ENCODE data around the gene RBSN. TPM values are rescaled to one million over a fixed set of nuclear protein-coding genes. Genes with fewer than 3 reads are reported as not detected.
A peak's percentile ranks its signal among the peaks of the same experiment; 100 is the strongest.

The RBSN gene
- total RNA-seq, 2 experiments from 2014 or later: 13.5 to 15.0 TPM

DNA sequence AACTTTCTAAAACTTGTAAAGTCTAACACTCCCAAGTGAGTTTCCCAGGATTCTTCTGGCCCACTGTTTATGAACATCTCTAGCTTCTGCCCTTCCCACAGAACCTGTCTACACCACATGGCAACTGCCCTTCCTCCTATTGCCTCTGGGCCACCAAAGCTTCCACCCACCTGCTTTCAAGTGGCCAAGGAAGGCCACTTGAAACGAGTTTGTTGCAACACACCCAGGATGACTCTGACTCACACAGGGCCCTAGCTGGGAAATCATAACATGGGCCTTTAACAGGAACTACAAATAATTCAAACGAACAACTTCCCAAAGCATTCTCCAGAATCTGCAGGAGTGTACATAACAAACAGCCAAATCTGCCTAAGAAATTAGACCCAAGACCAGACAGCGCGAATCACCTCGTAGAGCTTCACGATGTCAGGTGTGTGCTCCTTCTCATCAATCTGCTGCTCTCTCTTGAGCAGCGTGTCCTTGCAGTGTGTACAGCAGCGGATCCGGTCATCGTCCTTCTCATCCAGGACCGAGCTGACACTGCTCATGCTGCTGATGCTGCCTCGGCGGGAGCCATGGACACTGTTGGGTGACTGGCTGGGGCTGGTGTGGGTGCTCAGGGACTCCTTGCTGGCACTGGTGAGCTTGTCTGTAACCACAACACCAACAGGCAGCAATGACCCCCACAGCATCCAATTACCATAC is 16.8 kb downstream of the RBSN start:
- Mint-ChIP-seq H3K4me3 (no peak overlapping the region), H3K4me1 (no peaks in the 10 kb centered on the region), H3K9me3 (ENCODE audit: low read depth) (no peaks in the 10 kb centered on the region), H3K27ac (no peak overlapping the region), H3K36me3 (ENCODE audit: low read depth) (peaks cover 43% of the 10 kb centered on the region), H3K27me3 (no peaks in the 10 kb centered on the region)
- POLR2A ChIA-PET: no interaction called here
- no peak for DNase-seq
- ATAC-seq: no peak
- intact Hi-C loops (cut with DNase I, micrococcal nuclease): no loop called here
- CTCF ChIA-PET: no interaction called here

DNA sequence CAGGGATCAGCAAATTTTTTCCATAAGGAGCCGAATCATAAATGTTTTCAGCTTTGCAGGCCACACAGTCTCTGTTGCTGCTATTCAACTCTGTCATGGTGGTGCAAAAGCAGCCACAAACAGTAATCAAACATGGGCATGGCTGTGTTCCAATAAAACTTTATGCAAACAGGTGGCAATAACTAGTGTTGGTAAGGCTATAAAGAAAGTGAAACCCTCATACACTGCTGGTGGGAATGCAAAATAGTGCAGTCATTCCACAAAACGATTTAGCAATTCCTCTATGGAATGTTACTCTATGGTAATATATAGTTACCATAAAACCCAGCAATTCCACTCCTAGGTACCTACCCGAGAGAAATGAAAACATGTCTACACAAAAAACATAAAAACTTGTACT is 19.9 kb downstream of the RBSN start:
- no peaks in the 10 kb centered on the region for H3K4me1 Mint-ChIP-seq
- CTCF ChIA-PET: no interaction called here
- ATAC-seq: no peak
- intact Hi-C loops (cut with DNase I, micrococcal nuclease): no loop called here
- H3K36me3 Mint-ChIP-seq (ENCODE audit: low read depth): peaks cover 47% of the 10 kb centered on the region
- no peak overlapping the region for H3K27ac Mint-ChIP-seq
- no peaks in the 10 kb centered on the region for H3K9me3 Mint-ChIP-seq (ENCODE audit: low read depth)
- H3K4me3 Mint-ChIP-seq: no peak overlapping the region
- DNase-seq: no peak
- POLR2A ChIA-PET: no interaction called here
- no peaks in the 10 kb centered on the region for H3K27me3 Mint-ChIP-seq

DNA sequence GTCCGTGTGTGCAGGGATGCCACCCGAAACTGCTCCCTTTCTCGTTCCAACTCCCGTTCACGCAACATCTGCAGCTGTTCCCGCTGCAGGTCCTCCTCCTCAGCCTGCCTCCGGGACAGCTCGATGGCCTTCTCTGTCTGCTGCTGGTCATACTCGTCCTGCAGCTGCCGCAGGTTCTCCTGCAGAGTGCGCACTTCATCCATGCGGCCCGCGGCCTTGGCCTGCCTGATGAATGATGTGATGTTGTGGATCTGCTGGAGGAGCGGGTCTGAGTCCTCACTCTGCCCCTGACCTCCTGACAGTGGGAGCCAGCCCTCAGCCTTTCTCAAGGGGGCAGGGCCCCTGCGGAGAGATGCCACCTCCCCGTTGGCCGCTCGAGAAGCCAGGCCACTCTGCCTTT is 24.4 kb downstream of the RBSN start:
- H3K4me1 Mint-ChIP-seq: peaks cover 2% of the 10 kb centered on the region
- ChIA-PET POLR2A (no interaction called here), CTCF (no interaction called here)
- no peak overlapping the region for H3K4me3 Mint-ChIP-seq
- no peak overlapping the region for H3K27ac Mint-ChIP-seq
- H3K27me3 Mint-ChIP-seq: no peaks in the 10 kb centered on the region
- no peak for DNase-seq
- no peak for ATAC-seq
- peaks cover 39% of the 10 kb centered on the region for H3K36me3 Mint-ChIP-seq (ENCODE audit: low read depth)
- intact Hi-C loops (cut with DNase I, micrococcal nuclease): loop anchor here in 1 of 2 experiments (2.0 kb wide), 1 partner anchor 16 kb away; no protein-coding TSS in a partner anchor
- no peaks in the 10 kb centered on the region for H3K9me3 Mint-ChIP-seq (ENCODE audit: low read depth)

DNA sequence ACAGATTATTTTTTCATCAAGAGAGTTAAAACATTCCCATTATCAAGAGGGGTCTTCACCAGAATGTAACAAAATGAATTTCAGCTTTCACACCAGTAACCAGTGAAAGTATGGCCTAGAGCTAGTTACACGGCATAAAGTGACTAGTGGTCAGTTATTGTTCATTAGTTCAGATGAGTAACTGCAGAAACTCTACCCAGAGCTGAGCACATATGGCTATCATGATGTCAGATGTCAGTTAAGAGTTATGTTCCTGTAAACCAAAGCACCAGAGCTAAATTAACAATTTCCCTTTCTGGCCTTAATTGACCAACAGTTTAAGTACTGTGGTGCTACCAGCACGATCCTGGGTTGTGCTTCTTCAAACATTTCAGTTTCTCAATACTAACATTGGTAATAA is 27.2 kb downstream of the RBSN start:
- Mint-ChIP-seq H3K4me3 (no peak overlapping the region), H3K9me3 (ENCODE audit: low read depth) (no peaks in the 10 kb centered on the region), H3K27me3 (no peaks in the 10 kb centered on the region), H3K4me1 (peaks cover 2% of the 10 kb centered on the region), H3K27ac (no peak overlapping the region), H3K36me3 (ENCODE audit: low read depth) (peaks cover 22% of the 10 kb centered on the region)
- DNase-seq (no peak), ATAC-seq (no peak)
- ChIA-PET POLR2A (no interaction called here), CTCF (interaction anchor here (0.5 kb wide), 1 partner anchor 196 kb away, joined by 3 read pairs; no protein-coding TSS in a partner anchor)
- intact Hi-C loops (cut with DNase I, micrococcal nuclease): no loop called here

DNA sequence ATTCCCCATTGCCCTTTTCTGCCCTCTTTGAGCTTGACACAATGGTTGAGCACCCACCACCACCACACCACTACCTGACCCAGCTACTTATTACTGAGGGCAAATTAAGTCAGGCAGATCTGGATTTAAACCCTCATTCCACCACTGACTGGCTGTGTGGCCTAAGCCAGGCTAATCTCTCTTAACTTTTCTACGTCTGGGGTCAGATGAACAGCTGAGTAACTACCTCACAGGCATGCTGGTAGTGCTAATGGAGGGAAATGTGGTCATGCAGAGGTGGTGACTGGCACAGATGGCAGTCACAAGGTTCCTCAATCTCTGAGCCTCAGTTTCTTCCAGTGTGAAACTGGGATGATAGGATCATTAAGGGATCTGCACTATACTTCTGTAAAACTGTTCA is 29.5 kb downstream of the RBSN start:
- Mint-ChIP-seq H3K4me3 (no peak overlapping the region), H3K36me3 (ENCODE audit: low read depth) (peaks cover 13% of the 10 kb centered on the region), H3K27ac (no peak overlapping the region), H3K4me1 (peaks cover 8% of the 10 kb centered on the region), H3K27me3 (no peaks in the 10 kb centered on the region), H3K9me3 (ENCODE audit: low read depth) (no peaks in the 10 kb centered on the region)
- CTCF ChIA-PET: interaction anchor here (0.5 to 1.2 kb wide), 2 partner anchors 23 to 1264 kb away, joined by 3 read pairs; no protein-coding TSS in a partner anchor
- no peak for DNase-seq
- intact Hi-C loops (cut with DNase I, micrococcal nuclease): loop anchor here in 1 of 2 experiments (5.0 to 10.0 kb wide), 2 partner anchors 665 to 947 kb away; partner anchors contain the start of genes CHCHD4 and SLC6A6
- POLR2A ChIA-PET: no interaction called here
- no peak for ATAC-seq

DNA sequence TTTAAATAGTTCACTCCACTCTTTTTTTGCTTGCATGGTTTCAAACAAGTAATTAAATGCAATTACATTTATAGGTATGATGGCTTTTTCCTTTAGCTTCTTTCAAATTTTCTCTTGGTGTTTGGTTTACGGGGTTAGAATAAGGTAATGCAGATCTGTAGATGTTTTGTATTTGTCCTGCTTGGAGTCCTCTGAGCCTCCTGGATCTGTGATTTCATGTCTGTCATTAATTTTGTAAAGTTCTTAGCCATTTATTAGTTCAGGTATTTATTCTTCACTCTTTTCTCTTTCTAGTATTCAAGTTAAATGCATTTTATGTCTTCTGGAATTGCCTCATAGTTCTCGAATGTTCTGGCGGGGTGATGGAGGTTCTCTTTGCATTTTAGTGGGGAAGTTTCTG is 32.5 kb downstream of the RBSN start:
- DNase-seq: no peak
- ATAC-seq: no peak
- peaks cover 21% of the 10 kb centered on the region for H3K4me1 Mint-ChIP-seq
- no peak overlapping the region for H3K27ac Mint-ChIP-seq
- CTCF ChIA-PET: interaction anchor here (0.7 to 1.0 kb wide), 2 partner anchors 14 to 15 kb away, joined by 3 read pairs; no protein-coding TSS in a partner anchor
- POLR2A ChIA-PET: interaction anchor here (0.6 kb wide), 1 partner anchor 185 kb away, joined by 4 read pairs; no protein-coding TSS in a partner anchor
- no peak overlapping the region for H3K4me3 Mint-ChIP-seq
- H3K9me3 Mint-ChIP-seq (ENCODE audit: low read depth): no peaks in the 10 kb centered on the region
- intact Hi-C loops (cut with DNase I, micrococcal nuclease): loop anchor here in 1 of 2 experiments (5.0 to 10.0 kb wide), 2 partner anchors 662 to 944 kb away; partner anchors contain the start of genes CHCHD4 and SLC6A6
- H3K36me3 Mint-ChIP-seq (ENCODE audit: low read depth): peaks cover 19% of the 10 kb centered on the region
- H3K27me3 Mint-ChIP-seq: no peaks in the 10 kb centered on the region

DNA sequence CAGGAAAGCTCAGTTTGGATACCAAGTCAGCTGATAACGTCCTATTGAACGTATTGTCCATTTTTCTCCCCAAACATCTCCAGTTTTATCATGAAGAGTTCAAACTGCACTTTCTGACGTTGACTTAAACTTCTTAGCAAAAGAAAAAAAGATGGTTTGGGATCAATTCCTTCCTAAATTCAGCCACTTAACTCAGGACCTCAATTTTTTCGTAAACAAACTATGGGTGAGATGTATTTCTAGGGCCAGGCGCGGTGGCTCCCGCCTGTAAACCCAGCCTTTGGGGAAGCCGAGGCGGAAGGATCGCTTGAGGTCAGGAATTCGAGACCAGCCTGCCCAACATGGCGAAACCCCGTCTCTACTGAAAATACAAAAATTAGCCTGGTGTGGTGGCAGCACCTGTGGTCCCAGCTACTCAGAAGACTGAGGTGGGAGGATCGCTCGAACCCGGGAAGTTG is 33.4 kb downstream of the RBSN start:
- Mint-ChIP-seq H3K27ac (peak overlapping the region; percentile 96), H3K4me1 (peaks cover 21% of the 10 kb centered on the region), H3K36me3 (ENCODE audit: low read depth) (peaks cover 22% of the 10 kb centered on the region), H3K9me3 (ENCODE audit: low read depth) (no peaks in the 10 kb centered on the region), H3K4me3 (peak overlapping the region; percentile 96), H3K27me3 (no peaks in the 10 kb centered on the region)
- ATAC-seq: no peak
- intact Hi-C loops (cut with DNase I, micrococcal nuclease): loop anchor here (1.0 to 10.0 kb wide), 8 partner anchors 10 to 943 kb away; partner anchors contain the start of genes RBSN (in 2 of the 2), CAPN7 (in 1 of the 2), CCDC174 (in 1 of the 2) and CHCHD4 (in 1 of the 2)
- POLR2A ChIA-PET: interaction anchor here (0.6 to 1.8 kb wide), 4 partner anchors 22 to 34 kb away, joined by 4 to 8 read pairs (median 4); partner anchors contain the start of gene RBSN
- no peak for DNase-seq
- CTCF ChIA-PET: interaction anchor here (0.7 to 2.8 kb wide), 5 partner anchors 12 to 135 kb away, joined by 3 to 13 read pairs (median 3); no protein-coding TSS in a partner anchor

DNA sequence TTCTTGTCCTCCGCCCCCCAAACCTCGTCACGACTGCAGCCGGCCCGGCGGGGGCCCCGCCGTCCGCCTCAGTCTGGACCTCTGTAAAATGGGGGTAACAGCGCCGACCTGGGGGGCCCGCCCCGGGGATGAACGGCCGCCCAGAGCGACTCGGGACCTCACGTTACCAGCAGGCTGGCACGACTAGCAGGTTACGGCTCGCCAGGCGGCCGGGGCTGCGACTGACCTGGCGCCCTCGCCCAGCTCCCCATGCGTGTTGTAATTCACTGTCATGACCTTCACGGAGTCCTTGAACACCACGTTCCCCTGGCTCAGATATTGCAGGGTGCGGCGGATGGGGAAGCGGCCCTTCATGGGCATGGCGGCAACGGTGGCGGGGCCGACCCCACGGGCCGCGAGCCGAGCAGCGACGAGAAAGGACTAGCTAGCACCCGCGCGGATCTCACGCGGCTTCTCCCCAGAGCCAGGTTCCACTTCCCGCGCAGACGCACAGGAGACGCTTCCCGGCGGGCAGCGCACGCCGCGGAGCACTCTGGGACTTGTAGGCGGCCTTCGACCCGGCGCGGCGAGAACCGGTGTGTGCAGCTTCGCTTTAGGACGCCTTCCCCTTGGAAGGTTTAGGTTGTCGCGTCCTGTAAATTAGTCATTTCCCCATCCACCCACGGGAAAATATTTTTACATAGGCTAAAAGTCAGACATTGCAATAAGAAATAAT is 34.0 kb downstream of the RBSN start, which contains the start of gene MRPS25:
MRPS25 (minus strand) TSS at position 481 of the 715 bp plus-strand sequence; CDS start at position 360, 121 bp downstream.
- H3K9me3 Mint-ChIP-seq (ENCODE audit: low read depth): no peaks in the 10 kb centered on the region
- peak; percentile 95 for DNase-seq
- CTCF ChIA-PET: interaction anchor here (0.7 to 2.8 kb wide), 6 partner anchors 12 to 138 kb away, joined by 3 to 13 read pairs (median 3); no protein-coding TSS in a partner anchor
- peaks cover 22% of the 10 kb centered on the region for H3K36me3 Mint-ChIP-seq (ENCODE audit: low read depth)
- H3K27me3 Mint-ChIP-seq: no peaks in the 10 kb centered on the region
- intact Hi-C loops (cut with DNase I, micrococcal nuclease): loop anchor here (1.0 to 10.0 kb wide), 8 partner anchors 10 to 943 kb away; partner anchors contain the start of genes RBSN (in 2 of the 2), CAPN7 (in 1 of the 2), CCDC174 (in 1 of the 2) and CHCHD4 (in 1 of the 2)
- POLR2A ChIA-PET: interaction anchor here (0.5 to 1.8 kb wide), 7 partner anchors 21 to 34 kb away, joined by 3 to 8 read pairs (median 4); partner anchors contain the start of gene RBSN
- H3K4me1 Mint-ChIP-seq: peaks cover 22% of the 10 kb centered on the region
- H3K4me3 Mint-ChIP-seq: peak within 1 kb of the TSS; percentile 96
- H3K27ac Mint-ChIP-seq: peak within 1 kb of the TSS; percentile 96
- ATAC-seq: peak; percentile 98

DNA sequence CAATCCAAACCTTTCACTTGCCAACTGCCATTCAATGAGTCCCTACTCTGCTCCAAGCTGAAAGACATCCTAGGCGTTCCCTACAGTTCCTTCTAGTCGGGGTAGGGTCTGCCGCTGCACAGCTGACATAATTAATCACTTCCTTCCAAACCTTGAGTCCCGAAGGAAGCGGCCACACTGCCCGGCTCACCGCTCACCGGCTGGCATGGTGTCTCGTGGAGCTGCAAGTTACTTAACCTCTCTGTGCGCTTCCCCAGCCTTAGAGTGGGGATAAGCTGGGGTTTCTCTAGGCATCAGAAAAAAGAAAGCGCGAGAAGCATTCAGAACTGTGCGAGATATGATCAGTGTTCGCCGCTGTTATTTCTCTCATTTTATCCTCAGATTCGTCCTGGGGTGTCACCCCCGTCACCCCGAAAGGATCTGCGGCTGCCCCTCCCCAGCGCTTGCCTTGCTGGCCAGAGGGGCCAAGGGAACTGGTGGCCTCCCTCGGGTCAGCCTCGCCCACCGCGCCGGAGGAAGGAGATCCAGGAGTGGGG is 34.6 kb downstream of the RBSN start:
- peak; percentile 47 for DNase-seq
- intact Hi-C loops (cut with DNase I, micrococcal nuclease): loop anchor here (2.0 to 10.0 kb wide), 2 partner anchors 116 to 660 kb away; partner anchors contain the start of gene SLC6A6 (in 1 of the 2)
- H3K4me1 Mint-ChIP-seq: peaks cover 26% of the 10 kb centered on the region
- ChIA-PET POLR2A (interaction anchor here (0.7 to 1.8 kb wide), 4 partner anchors 27 to 35 kb away, joined by 3 to 5 read pairs (median 4); partner anchors contain the start of gene RBSN), CTCF (interaction anchor here (0.7 to 2.8 kb wide), 3 partner anchors 14 to 139 kb away, joined by 3 to 13 read pairs (median 3); no protein-coding TSS in a partner anchor)
- H3K27me3 Mint-ChIP-seq: no peaks in the 10 kb centered on the region
- H3K27ac Mint-ChIP-seq: peak overlapping the region; percentile 96
- H3K4me3 Mint-ChIP-seq: peak overlapping the region; percentile 96
- H3K9me3 Mint-ChIP-seq (ENCODE audit: low read depth): no peaks in the 10 kb centered on the region
- ATAC-seq: peak; percentile 4
- H3K36me3 Mint-ChIP-seq (ENCODE audit: low read depth): peaks cover 27% of the 10 kb centered on the region

DNA sequence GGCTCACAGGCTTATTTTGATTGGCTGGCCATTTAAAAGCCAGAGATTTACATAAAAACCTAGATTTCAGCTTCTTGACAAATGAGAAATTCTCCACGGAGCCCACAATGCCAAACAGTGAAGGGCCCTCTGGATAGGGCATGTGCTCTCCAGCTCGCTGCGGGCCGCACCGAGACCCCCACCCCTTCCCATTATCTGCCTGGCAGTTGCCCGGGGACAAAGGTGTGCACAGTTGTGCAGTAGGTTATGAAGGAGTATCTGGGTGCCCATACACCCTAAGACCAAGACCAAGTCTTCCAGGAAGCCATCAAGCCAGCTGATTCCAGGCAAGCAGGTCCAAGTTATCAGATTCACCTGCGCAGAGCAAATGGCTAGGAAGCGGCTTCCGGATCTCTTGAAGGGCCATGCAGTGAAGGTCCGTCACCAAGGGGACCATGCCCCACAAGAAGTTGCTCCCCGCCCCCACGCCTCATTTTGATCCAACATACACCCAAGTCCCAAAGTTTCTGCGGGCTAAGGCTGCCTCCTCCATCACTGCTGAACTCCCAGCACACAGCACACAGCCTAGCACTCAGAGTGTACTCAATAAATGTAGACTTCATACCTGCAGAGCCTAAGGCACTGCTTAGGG is 35.2 kb downstream of the RBSN start:
- Mint-ChIP-seq H3K4me1 (peaks cover 26% of the 10 kb centered on the region), H3K36me3 (ENCODE audit: low read depth) (peaks cover 32% of the 10 kb centered on the region), H3K4me3 (peak overlapping the region; percentile 96), H3K27me3 (no peaks in the 10 kb centered on the region), H3K27ac (peak overlapping the region; percentile 96), H3K9me3 (ENCODE audit: low read depth) (no peaks in the 10 kb centered on the region)
- ATAC-seq (no peak), DNase-seq (no peak)
- intact Hi-C loops (cut with DNase I, micrococcal nuclease): loop anchor here (2.0 to 10.0 kb wide), 2 partner anchors 115 to 659 kb away; partner anchors contain the start of gene SLC6A6 (in 1 of the 2)
- ChIA-PET POLR2A (interaction anchor here (1.8 kb wide), 1 partner anchor 36 kb away, joined by 5 read pairs; the partner anchor contains the start of gene RBSN), CTCF (interaction anchor here (2.8 kb wide), 1 partner anchor 13 kb away, joined by 13 read pairs; no protein-coding TSS in a partner anchor)
